A673 (cell line): Measurements from ENCODE around the gene OXSR1. TPM values are rescaled to one million over a fixed set of nuclear protein-coding genes. Genes with fewer than 3 reads are reported as not detected.
A peak's percentile ranks its signal among the peaks of the same experiment; 100 is the strongest.

ENCODE experiments used
- BruUV-seq: library from RNA; stranded (reverse); fragments of 400-500 nt; replicated peaks from 2 replicates; lab custom pipeline; 2021; lab: Mats Ljungman, UMichigan
- CTCF ChIA-PET: fragments of 300-600 bp; sonication (Branson Sonifier 250); formaldehyde crosslinking; loops from one replicate; lab custom pipeline; 2022; ENCODE audit warnings: antibody characterized with exemption; lab: Charles Lee
- POLR2A ChIA-PET: fragments of 300-600 bp; sonication (Branson Sonifier 250); formaldehyde crosslinking; loops from one replicate; lab custom pipeline; 2022; ENCODE audit warnings: antibody characterized with exemption; ENCODE audit not compliant: low non-redundant PET; lab: Charles Lee
- DNase-seq: peaks from one replicate; pipeline ENCODE4 v3.0.0-alpha.2; 2015; ENCODE audit warnings: low spot score
- H3K27ac ChIP-seq: fragments of 200-600 bp; sonication (generic); 2 replicates; pipeline ENCODE4 v1.5.1; 2016; ENCODE audit warnings: mixed run types, low read depth, mild to moderate bottlenecking, mixed read lengths, antibody characterized with exemption, low read length; ENCODE audit not compliant: poor library complexity, severe bottlenecking
- H3K27me3 ChIP-seq: fragments of 200-600 bp; sonication (generic); replicated peaks from 2 replicates; pipeline ENCODE4 v1.6.1; 2017; ENCODE audit warnings: mixed run types, low read depth, mild to moderate bottlenecking, mixed read lengths, antibody characterized with exemption, low read length; ENCODE audit not compliant: insufficient read depth, poor library complexity
- H3K36me3 ChIP-seq: fragments of 200-600 bp; sonication (generic); 2 replicates; pipeline ENCODE4 v1.6.1; 2016; ENCODE audit warnings: mixed run types, mild to moderate bottlenecking, mixed read lengths, antibody characterized with exemption, low read length; ENCODE audit not compliant: insufficient read depth, poor library complexity, severe bottlenecking
- H3K4me1 ChIP-seq: fragments of 200-600 bp; sonication (generic); 2 replicates; pipeline ENCODE4 v1.6.1; 2017; ENCODE audit warnings: mixed run types, mild to moderate bottlenecking, mixed read lengths, antibody characterized with exemption, low read length; ENCODE audit not compliant: insufficient read depth, poor library complexity, severe bottlenecking
- H3K4me3 ChIP-seq: fragments of 200-600 bp; sonication (generic); 2 replicates; pipeline ENCODE4 v1.5.1; 2016; ENCODE audit warnings: low read depth, mixed run types, mild to moderate bottlenecking, mixed read lengths, low read length; ENCODE audit not compliant: poor library complexity, severe bottlenecking
- H3K9me3 ChIP-seq: fragments of 200-600 bp; sonication (generic); 2 replicates; pipeline ENCODE4 v1.6.1; 2016; ENCODE audit warnings: mixed run types, low read depth, mild to moderate bottlenecking, mixed read lengths, antibody characterized with exemption, low read length; ENCODE audit not compliant: poor library complexity, severe bottlenecking
- EZH2 ChIP-seq: fragments of 200-600 bp; sonication (generic); IDR thresholded peaks from 2 replicates; pipeline ENCODE4 v1.6.1; 2017; ENCODE audit warnings: borderline replicate concordance, low read depth, mild to moderate bottlenecking, mixed read lengths, antibody characterized with exemption, low read length; ENCODE audit not compliant: poor library complexity, severe bottlenecking
- intact Hi-C: fragments of 100-400 bp; cut with micrococcal nuclease; formaldehyde crosslinking; loops from one replicate; pipeline ENCODE4 v1.10.0; 2022; ENCODE audit not compliant: unreplicated experiment
- total RNA-seq: library from RNA; stranded (reverse); gene quantifications from 2 replicates; pipeline ENCODE4 v1.2.3, GENCODE V29; 2021
- TF ChIP-seq, protein P1 (sequence below): fragments of 300-800, 200-600 bp; sonication (generic); conservative IDR thresholded peaks from 2 replicates; pipeline ENCODE4 v1.5.1; 2017; ENCODE audit warnings: low read depth, mild to moderate bottlenecking, antibody characterized with exemption, low read length, moderate library complexity, mixed read lengths

OXSR1 gene
- total RNA-seq, 1 experiment from 2014 or later: 30.9 TPM

DNA sequence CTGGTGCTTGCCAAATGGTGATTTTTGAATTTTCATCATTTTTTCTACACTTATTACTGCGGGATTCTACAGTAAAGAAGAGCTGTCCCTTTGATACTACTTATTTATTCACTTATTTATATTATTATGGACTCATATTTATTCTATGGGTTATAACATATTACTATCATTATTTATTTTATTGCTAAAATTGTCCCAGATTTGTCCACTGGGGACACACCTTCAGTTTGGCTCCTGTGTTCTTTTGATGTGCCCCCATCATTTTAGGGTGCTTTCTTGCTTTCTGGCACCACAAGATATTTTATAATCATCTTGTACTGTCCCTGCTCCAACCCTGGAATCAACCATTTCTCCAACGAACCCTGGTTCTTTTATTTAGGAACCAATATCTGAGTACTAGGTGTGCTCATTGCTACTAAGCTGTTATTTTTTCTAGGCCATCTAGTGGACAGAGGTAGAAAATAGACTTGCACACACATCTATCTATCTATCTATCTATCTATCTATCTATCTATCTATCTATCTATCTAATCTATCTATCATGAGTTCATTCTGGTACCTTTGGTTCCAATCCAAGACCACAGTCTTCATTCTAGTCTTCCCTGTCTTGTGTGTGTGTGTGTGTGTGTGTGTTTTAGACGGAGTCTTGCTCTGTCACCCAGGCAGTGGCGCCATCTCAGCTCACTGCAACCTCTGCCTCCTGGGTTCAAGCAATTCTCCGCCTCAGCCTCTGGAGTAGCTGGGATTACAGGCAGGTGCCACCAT lies 132.8 kb downstream of the OXSR1 start:
- ChIA-PET POLR2A (no interaction called here), CTCF (interaction anchor here (0.6 to 1.2 kb wide), 3 partner anchors 15 to 142 kb away, joined by 3 read pairs; no protein-coding TSS in a partner anchor)
- intact Hi-C loops: no loop called here
- peak; percentile 4 for DNase-seq
- no TSS peak for BruUV-seq
- TF ChIP-seq EZH2: no peak
- TF ChIP-seq, protein P1, sequence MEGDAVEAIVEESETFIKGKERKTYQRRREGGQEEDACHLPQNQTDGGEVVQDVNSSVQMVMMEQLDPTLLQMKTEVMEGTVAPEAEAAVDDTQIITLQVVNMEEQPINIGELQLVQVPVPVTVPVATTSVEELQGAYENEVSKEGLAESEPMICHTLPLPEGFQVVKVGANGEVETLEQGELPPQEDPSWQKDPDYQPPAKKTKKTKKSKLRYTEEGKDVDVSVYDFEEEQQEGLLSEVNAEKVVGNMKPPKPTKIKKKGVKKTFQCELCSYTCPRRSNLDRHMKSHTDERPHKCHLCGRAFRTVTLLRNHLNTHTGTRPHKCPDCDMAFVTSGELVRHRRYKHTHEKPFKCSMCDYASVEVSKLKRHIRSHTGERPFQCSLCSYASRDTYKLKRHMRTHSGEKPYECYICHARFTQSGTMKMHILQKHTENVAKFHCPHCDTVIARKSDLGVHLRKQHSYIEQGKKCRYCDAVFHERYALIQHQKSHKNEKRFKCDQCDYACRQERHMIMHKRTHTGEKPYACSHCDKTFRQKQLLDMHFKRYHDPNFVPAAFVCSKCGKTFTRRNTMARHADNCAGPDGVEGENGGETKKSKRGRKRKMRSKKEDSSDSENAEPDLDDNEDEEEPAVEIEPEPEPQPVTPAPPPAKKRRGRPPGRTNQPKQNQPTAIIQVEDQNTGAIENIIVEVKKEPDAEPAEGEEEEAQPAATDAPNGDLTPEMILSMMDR: peak; percentile 50; the same call in 1 of the 2 replicates
- Histone ChIP-seq H3K36me3 (no peaks in the 10 kb centered on the region), H3K4me3 (no peak overlapping the region), H3K27ac (no peak overlapping the region), H3K27me3 (no peaks in the 10 kb centered on the region), H3K4me1 (no peaks in the 10 kb centered on the region), H3K9me3 (no peaks in the 10 kb centered on the region)

Other genes starting within 250 kb of the OXSR1 start
- gene VILL, start 174.8 kb upstream of the OXSR1 start, total RNA-seq: 2.9 and 4.2 TPM in 2 replicates
- gene PLCD1, start 135.9 kb upstream of the OXSR1 start, total RNA-seq: 1.1 and 4.1 TPM in 2 replicates
- gene DLEC1, start 126.3 kb upstream of the OXSR1 start, total RNA-seq: not detected in 2 replicates
- gene ACAA1, start 28.4 kb upstream of the OXSR1 start, total RNA-seq: 24.0 and 27.4 TPM in 2 replicates
- 11.9 and 13.1 TPM in 2 replicates for gene MYD88, start 26.9 kb upstream of the OXSR1 start, total RNA-seq
- gene SLC22A13, start 100.3 kb downstream of the OXSR1 start, total RNA-seq: 0.66 and 1.1 TPM in 2 replicates
- gene SLC22A14, start 116.8 kb downstream of the OXSR1 start, total RNA-seq: 0.22 and 0.26 TPM in 2 replicates
- gene XYLB, start 181.2 kb downstream of the OXSR1 start, total RNA-seq: 3.6 and 4.7 TPM in 2 replicates